ENCODE measurements around the gene IZUMO4.

Gene IZUMO4

GRCh38 chr19:2148482-2149135 lies 51.9 kb downstream of the IZUMO4 start:
- no peak for DNase-seq (ENCODE audit: low spot score)

Data from AG20443 (cell line).